Panc1 (cell line): Measurements from ENCODE around the gene ASAP2. TPM values are rescaled to one million over a fixed set of nuclear protein-coding genes. Genes with fewer than 3 reads are reported as not detected.

ENCODE experiments used
- ATAC-seq: fragments of 200-7000 bp; cut with Tn5 transposase; 2 replicates; pipeline ENCODE4 v1.9.1; 2020; ENCODE audit warnings: mild to moderate bottlenecking, moderate library complexity
- BruUV-seq: library from RNA; stranded (reverse); fragments of 400-500 nt; replicated peaks from 2 replicates; lab custom pipeline; 2021; lab: Mats Ljungman, UMichigan
- CTCF ChIA-PET: fragments of 300-600 bp; sonication (Branson Sonifier 250); formaldehyde crosslinking; loops from one replicate; lab custom pipeline; 2022; ENCODE audit warnings: antibody characterized with exemption; lab: Charles Lee
- POLR2A ChIA-PET: fragments of 300-600 bp; sonication (Branson Sonifier 250); formaldehyde crosslinking; loops from one replicate; lab custom pipeline; 2022; ENCODE audit warnings: antibody characterized with exemption; lab: Charles Lee
- DNase-seq: peaks from one replicate; pipeline ENCODE4 v3.0.0-alpha.2; 2010; ENCODE audit warnings: low read depth, low spot score
- H3K27ac ChIP-seq: 2 replicates; pipeline ENCODE4 v1.5.1; 2011; ENCODE audit warnings: mild to moderate bottlenecking, low read length, inconsistent platforms
- H3K27me3 ChIP-seq: fragments of 200-500 bp; sonication (Bioruptor generic); 2 replicates; pipeline ENCODE4 v1.6.0; 2014; ENCODE audit warnings: low read length, inconsistent platforms; ENCODE audit not compliant: control insufficient read depth, insufficient read depth
- H3K36me3 ChIP-seq: fragments of 200-500 bp; sonication (Bioruptor generic); 2 replicates; pipeline ENCODE4 v1.5.1; 2014; ENCODE audit warnings: inconsistent platforms, mild to moderate bottlenecking, low read length, moderate library complexity; ENCODE audit not compliant: control insufficient read depth, insufficient read depth
- H3K4me1 ChIP-seq: 2 replicates; pipeline ENCODE4 v1.5.1; 2011; ENCODE audit warnings: inconsistent platforms, mild to moderate bottlenecking, low read length, moderate library complexity; ENCODE audit not compliant: control insufficient read depth, insufficient read depth
- H3K4me3 ChIP-seq, 2 experiments: 2 replicates each; pipeline ENCODE4 v1.5.1; 2011 to 2012; ENCODE audit warnings: low read depth in 2 of 2, low read length in 2 of 2, mild to moderate bottlenecking in 2 of 2, inconsistent platforms in 1 of 2, moderate library complexity in 1 of 2
- H3K9me3 ChIP-seq: fragments of 200-500 bp; sonication (Bioruptor generic); 2 replicates; pipeline ENCODE4 v1.5.1; 2014; ENCODE audit warnings: low read depth, mild to moderate bottlenecking, inconsistent platforms, low read length, moderate library complexity; ENCODE audit not compliant: control insufficient read depth, insufficient read depth
- POLR2AphosphoS5 ChIP-seq: IDR thresholded peaks from 2 replicates; pipeline ENCODE4 v1.6.1; 2012; ENCODE audit warnings: mild to moderate bottlenecking, low read depth, low read length, moderate library complexity
- SIN3A ChIP-seq: IDR thresholded peaks from 2 replicates; pipeline ENCODE4 v1.6.1; 2012; ENCODE audit warnings: low read depth, mild to moderate bottlenecking, low read length, moderate library complexity, borderline replicate concordance; ENCODE audit not compliant: insufficient read depth
- TCF7L2 ChIP-seq: IDR thresholded peaks from 2 replicates; pipeline ENCODE4 v1.6.1; 2011; ENCODE audit warnings: mild to moderate bottlenecking, low read depth, low read length, inconsistent platforms
- in situ Hi-C: cut with HindIII; loops from 2 replicates; pipeline ENCODE4 v1.10.0; 2016; ENCODE audit warnings: low sequenced_read_pairs, low pct_unique_long_range_greater_than_20kb
- intact Hi-C: fragments of 100-400 bp; cut with micrococcal nuclease; formaldehyde crosslinking; loops from one replicate; pipeline ENCODE4 v1.10.0; 2022; ENCODE audit not compliant: unreplicated experiment
- total RNA-seq: library from RNA; stranded (reverse); gene quantifications from one replicate; pipeline ENCODE4 v1.2.1, GENCODE V29; 2021; ENCODE audit not compliant: unreplicated experiment
- TF ChIP-seq, protein P1 (sequence below): fragments of 450-650 bp; IDR thresholded peaks from 2 replicates; pipeline ENCODE4 v1.5.1; 2017; ENCODE audit warnings: mild to moderate bottlenecking
- TF ChIP-seq, protein P2 (sequence below), 2 experiments: IDR thresholded peaks; 2 replicates each; pipeline ENCODE4 v1.6.1; 2011 to 2012; ENCODE audit warnings: low read depth in 2 of 2, control low read depth in 1 of 2, low read length in 1 of 2, mild to moderate bottlenecking in 1 of 2, moderate library complexity in 1 of 2; ENCODE audit not compliant: insufficient read depth in 1 of 2

Gene ASAP2
- total RNA-seq, 1 experiment from 2014 or later = 107 TPM

DNA sequence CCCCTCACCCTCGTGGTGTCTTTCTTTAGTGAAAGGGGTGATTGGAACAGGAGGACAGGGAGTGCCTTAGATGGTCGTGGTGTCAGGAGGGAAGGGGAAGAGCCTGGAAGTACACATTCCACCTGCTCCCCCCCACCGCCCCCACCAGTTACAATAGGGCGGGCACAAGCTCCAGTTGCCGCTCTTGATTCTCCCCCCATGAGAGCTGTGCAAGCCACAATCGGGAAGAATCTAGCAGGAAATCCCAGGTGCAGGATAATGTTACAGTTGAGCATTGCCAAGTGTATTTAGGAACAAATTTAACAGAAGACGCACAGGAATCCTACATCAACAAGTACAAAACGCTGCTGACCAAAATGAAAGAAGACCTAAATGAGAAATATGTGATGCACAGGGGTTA is 73.6 kb downstream of the ASAP2 start:
- in situ Hi-C loops = no loop called here
- intact Hi-C loops = loop anchor here (10.0 kb wide), 1 partner anchor 135 kb away; no protein-coding TSS in a partner anchor
- DNase-seq = no peak
- H3K27me3 ChIP-seq = no peaks in the 10 kb centered on the region
- BruUV-seq = no TSS peak
- H3K9me3 ChIP-seq = no peaks in the 10 kb centered on the region
- peak overlapping the region; percentile 67 for H3K27ac ChIP-seq
- CTCF ChIA-PET = interaction anchor here (0.7 kb wide), 1 partner anchor 275 kb away, joined by 7 read pairs; no protein-coding TSS in a partner anchor
- peaks cover 97% of the 10 kb centered on the region for H3K4me1 ChIP-seq
- no peak overlapping the region for H3K4me3 ChIP-seq
- no peak for TF ChIP-seq POLR2AphosphoS5
- TF ChIP-seq, protein P1, sequence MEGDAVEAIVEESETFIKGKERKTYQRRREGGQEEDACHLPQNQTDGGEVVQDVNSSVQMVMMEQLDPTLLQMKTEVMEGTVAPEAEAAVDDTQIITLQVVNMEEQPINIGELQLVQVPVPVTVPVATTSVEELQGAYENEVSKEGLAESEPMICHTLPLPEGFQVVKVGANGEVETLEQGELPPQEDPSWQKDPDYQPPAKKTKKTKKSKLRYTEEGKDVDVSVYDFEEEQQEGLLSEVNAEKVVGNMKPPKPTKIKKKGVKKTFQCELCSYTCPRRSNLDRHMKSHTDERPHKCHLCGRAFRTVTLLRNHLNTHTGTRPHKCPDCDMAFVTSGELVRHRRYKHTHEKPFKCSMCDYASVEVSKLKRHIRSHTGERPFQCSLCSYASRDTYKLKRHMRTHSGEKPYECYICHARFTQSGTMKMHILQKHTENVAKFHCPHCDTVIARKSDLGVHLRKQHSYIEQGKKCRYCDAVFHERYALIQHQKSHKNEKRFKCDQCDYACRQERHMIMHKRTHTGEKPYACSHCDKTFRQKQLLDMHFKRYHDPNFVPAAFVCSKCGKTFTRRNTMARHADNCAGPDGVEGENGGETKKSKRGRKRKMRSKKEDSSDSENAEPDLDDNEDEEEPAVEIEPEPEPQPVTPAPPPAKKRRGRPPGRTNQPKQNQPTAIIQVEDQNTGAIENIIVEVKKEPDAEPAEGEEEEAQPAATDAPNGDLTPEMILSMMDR = no peak
- TF ChIP-seq TCF7L2 = no peak
- TF ChIP-seq SIN3A = no peak
- TF ChIP-seq, protein P2, sequence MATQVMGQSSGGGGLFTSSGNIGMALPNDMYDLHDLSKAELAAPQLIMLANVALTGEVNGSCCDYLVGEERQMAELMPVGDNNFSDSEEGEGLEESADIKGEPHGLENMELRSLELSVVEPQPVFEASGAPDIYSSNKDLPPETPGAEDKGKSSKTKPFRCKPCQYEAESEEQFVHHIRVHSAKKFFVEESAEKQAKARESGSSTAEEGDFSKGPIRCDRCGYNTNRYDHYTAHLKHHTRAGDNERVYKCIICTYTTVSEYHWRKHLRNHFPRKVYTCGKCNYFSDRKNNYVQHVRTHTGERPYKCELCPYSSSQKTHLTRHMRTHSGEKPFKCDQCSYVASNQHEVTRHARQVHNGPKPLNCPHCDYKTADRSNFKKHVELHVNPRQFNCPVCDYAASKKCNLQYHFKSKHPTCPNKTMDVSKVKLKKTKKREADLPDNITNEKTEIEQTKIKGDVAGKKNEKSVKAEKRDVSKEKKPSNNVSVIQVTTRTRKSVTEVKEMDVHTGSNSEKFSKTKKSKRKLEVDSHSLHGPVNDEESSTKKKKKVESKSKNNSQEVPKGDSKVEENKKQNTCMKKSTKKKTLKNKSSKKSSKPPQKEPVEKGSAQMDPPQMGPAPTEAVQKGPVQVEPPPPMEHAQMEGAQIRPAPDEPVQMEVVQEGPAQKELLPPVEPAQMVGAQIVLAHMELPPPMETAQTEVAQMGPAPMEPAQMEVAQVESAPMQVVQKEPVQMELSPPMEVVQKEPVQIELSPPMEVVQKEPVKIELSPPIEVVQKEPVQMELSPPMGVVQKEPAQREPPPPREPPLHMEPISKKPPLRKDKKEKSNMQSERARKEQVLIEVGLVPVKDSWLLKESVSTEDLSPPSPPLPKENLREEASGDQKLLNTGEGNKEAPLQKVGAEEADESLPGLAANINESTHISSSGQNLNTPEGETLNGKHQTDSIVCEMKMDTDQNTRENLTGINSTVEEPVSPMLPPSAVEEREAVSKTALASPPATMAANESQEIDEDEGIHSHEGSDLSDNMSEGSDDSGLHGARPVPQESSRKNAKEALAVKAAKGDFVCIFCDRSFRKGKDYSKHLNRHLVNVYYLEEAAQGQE (IDR thresholded peaks at IDR 0.05; ENCODE audit: insufficient read depth in 1 of 2, low read depth in 2 of 2, low read length in 1 of 2) = no peak
- H3K36me3 ChIP-seq = peaks cover 5% of the 10 kb centered on the region; the same call in 1 of the 2 replicates
- POLR2A ChIA-PET = no interaction called here
- ATAC-seq = no peak

DNA sequence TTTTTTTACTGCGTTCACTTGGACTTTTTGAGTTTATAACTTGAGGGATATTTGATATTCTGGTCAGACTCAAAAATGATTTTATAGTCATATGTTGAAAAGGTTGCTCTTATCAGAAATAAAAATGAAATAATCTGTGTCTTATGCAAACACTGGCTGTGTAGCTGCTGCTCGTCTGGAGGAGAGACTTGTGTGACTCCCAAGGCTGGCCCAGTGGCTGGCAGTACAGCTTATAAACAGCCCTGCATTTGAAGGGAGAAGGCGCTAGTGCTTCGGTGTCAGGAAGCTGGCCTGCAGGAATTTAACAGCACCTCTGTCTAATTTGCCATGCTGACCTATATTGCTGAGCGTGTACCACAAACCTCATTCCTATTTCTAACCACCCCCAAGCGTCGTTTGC is 74.5 kb downstream of the ASAP2 start:
- CTCF ChIA-PET = interaction anchor here (0.7 kb wide), 1 partner anchor 274 kb away, joined by 7 read pairs; no protein-coding TSS in a partner anchor
- TF ChIP-seq POLR2AphosphoS5 (no peak), SIN3A (no peak), TCF7L2 (no peak)
- TF ChIP-seq, protein P1 = no peak
- TF ChIP-seq, protein P2 (IDR thresholded peaks at IDR 0.05; ENCODE audit: insufficient read depth in 1 of 2, low read depth in 2 of 2, low read length in 1 of 2) = no peak
- H3K4me1 ChIP-seq = peaks cover 97% of the 10 kb centered on the region
- ATAC-seq (no peak), DNase-seq (no peak)
- POLR2A ChIA-PET = no interaction called here
- peak overlapping the region; percentile 75 for H3K27ac ChIP-seq
- H3K36me3 ChIP-seq = peaks cover 5% of the 10 kb centered on the region; the same call in 1 of the 2 replicates
- in situ Hi-C loops (no loop called here), intact Hi-C loops (loop anchor here (10.0 kb wide), 1 partner anchor 136 kb away; no protein-coding TSS in a partner anchor)
- H3K27me3 ChIP-seq = no peaks in the 10 kb centered on the region
- no peaks in the 10 kb centered on the region for H3K9me3 ChIP-seq
- no peak overlapping the region for H3K4me3 ChIP-seq
- no TSS peak for BruUV-seq
